WTC11 (cell line): ENCODE results near the gene SPRYD3. TPM values are rescaled to one million over a fixed set of nuclear protein-coding genes. Genes with fewer than 3 reads are reported as not detected.

Source experiments
- FOXK1 ChIP-seq: sonication (generic); formaldehyde crosslinking; IDR thresholded peaks from 2 replicates; pipeline ENCODE4 v1.8.0; 2022; ENCODE audit warnings: mild to moderate bottlenecking, moderate library complexity, missing genetic modification reagents
- GTF2I ChIP-seq: fragments of 250-450 bp; sonication (Bioruptor Pico); conservative IDR thresholded peaks from 2 replicates; pipeline ENCODE4 v1.4.0; 2021; ENCODE audit warnings: mild to moderate bottlenecking
- HMGA2 ChIP-seq: fragments of 250-450 bp; sonication (Bioruptor Pico); IDR thresholded peaks from 2 replicates; pipeline ENCODE4 v1.4.0; 2021; ENCODE audit warnings: mild to moderate bottlenecking, moderate library complexity
- IRF2 ChIP-seq: sonication (generic); formaldehyde crosslinking; IDR thresholded peaks from 2 replicates; pipeline ENCODE4 v1.8.0; 2022; ENCODE audit warnings: low read depth, missing genetic modification reagents, borderline replicate concordance
- JUN ChIP-seq: sonication (generic); formaldehyde crosslinking; IDR thresholded peaks from 2 replicates; pipeline ENCODE4 v1.8.0; 2023; ENCODE audit warnings: mild to moderate bottlenecking, missing genetic modification reagents
- MYBL2 ChIP-seq: sonication (generic); formaldehyde crosslinking; IDR thresholded peaks from 2 replicates; pipeline ENCODE4 v1.8.1; 2023; ENCODE audit warnings: mild to moderate bottlenecking, moderate library complexity, missing genetic modification reagents
- NFYB ChIP-seq: sonication (generic); formaldehyde crosslinking; conservative IDR thresholded peaks from 2 replicates; pipeline ENCODE4 v1.8.0; 2022; ENCODE audit warnings: low read depth, missing genetic modification reagents
- SOX15 ChIP-seq: fragments of 250-450 bp; sonication (Bioruptor Pico); IDR thresholded peaks from 2 replicates; pipeline ENCODE4 v1.9.0; 2021; ENCODE audit warnings: mild to moderate bottlenecking
- SP1 ChIP-seq: sonication (generic); formaldehyde crosslinking; conservative IDR thresholded peaks from 2 replicates; pipeline ENCODE4 v1.8.1; 2022; ENCODE audit warnings: missing genetic modification reagents
- ZNF138 ChIP-seq: sonication (generic); formaldehyde crosslinking; conservative IDR thresholded peaks from 2 replicates; pipeline ENCODE4 v1.8.1; 2022; ENCODE audit warnings: mild to moderate bottlenecking, moderate library complexity, missing genetic modification reagents
- ZNF416 ChIP-seq: fragments of 250-450 bp; sonication (Bioruptor Pico); IDR thresholded peaks from 2 replicates; pipeline ENCODE4 v1.9.0; 2021; ENCODE audit warnings: mild to moderate bottlenecking, inconsistent platforms
- ZNF671 ChIP-seq: fragments of 250-450 bp; sonication (Bioruptor Pico); IDR thresholded peaks from 2 replicates; pipeline ENCODE4 v1.8.0; 2021; ENCODE audit warnings: mild to moderate bottlenecking
- total RNA-seq: library from RNA; stranded (reverse); gene quantifications from 3 replicates; pipeline ENCODE4 v1.2.3, GENCODE V29; 2021
- TF ChIP-seq, protein P1 (sequence below): sonication (generic); formaldehyde crosslinking; IDR thresholded peaks from 2 replicates; pipeline ENCODE4 v1.8.1; 2022; ENCODE audit warnings: mild to moderate bottlenecking, missing genetic modification reagents, moderate library complexity, borderline replicate concordance
- TF ChIP-seq, protein P2 (sequence below): sonication (generic); formaldehyde crosslinking; IDR thresholded peaks from 2 replicates; pipeline ENCODE4 v1.8.1; 2023; ENCODE audit warnings: mild to moderate bottlenecking, missing genetic modification reagents
- TF ChIP-seq, protein P3 (sequence below): fragments of 200-600 bp; IDR thresholded peaks from 2 replicates; pipeline ENCODE4 v1.8.0; 2022; ENCODE audit warnings: antibody characterized with exemption
- TF ChIP-seq, protein P4 (sequence below): sonication (generic); formaldehyde crosslinking; IDR thresholded peaks from 2 replicates; pipeline ENCODE4 v1.8.1; 2023; ENCODE audit warnings: mild to moderate bottlenecking, missing genetic modification reagents, moderate library complexity
- TF ChIP-seq, protein P5 (sequence below): fragments of 250-450 bp; sonication (Bioruptor Pico); IDR thresholded peaks from 2 replicates; pipeline ENCODE4 v1.9.0; 2021; ENCODE audit warnings: mild to moderate bottlenecking, borderline replicate concordance
- TF ChIP-seq, protein P6 (sequence below): sonication (generic); formaldehyde crosslinking; conservative IDR thresholded peaks from 2 replicates; pipeline ENCODE4 v1.8.1; 2022; ENCODE audit warnings: mild to moderate bottlenecking, missing genetic modification reagents
- TF ChIP-seq, protein P7 (sequence below): sonication (generic); formaldehyde crosslinking; IDR thresholded peaks from 2 replicates; pipeline ENCODE4 v1.8.0; 2022; ENCODE audit warnings: mild to moderate bottlenecking, missing genetic modification reagents
- TF ChIP-seq, protein P8 (sequence below): fragments of 250-450 bp; sonication (Bioruptor Pico); IDR thresholded peaks from 2 replicates; pipeline ENCODE4 v1.9.0; 2021; ENCODE audit warnings: mild to moderate bottlenecking
- TF ChIP-seq, protein P9 (sequence below): sonication (generic); formaldehyde crosslinking; IDR thresholded peaks from 2 replicates; pipeline ENCODE4 v1.8.1; 2022; ENCODE audit warnings: low read depth, missing genetic modification reagents, borderline replicate concordance

The SPRYD3 gene
- total RNA-seq, 1 experiment from 2014 or later, result 11.9 TPM

DNA sequence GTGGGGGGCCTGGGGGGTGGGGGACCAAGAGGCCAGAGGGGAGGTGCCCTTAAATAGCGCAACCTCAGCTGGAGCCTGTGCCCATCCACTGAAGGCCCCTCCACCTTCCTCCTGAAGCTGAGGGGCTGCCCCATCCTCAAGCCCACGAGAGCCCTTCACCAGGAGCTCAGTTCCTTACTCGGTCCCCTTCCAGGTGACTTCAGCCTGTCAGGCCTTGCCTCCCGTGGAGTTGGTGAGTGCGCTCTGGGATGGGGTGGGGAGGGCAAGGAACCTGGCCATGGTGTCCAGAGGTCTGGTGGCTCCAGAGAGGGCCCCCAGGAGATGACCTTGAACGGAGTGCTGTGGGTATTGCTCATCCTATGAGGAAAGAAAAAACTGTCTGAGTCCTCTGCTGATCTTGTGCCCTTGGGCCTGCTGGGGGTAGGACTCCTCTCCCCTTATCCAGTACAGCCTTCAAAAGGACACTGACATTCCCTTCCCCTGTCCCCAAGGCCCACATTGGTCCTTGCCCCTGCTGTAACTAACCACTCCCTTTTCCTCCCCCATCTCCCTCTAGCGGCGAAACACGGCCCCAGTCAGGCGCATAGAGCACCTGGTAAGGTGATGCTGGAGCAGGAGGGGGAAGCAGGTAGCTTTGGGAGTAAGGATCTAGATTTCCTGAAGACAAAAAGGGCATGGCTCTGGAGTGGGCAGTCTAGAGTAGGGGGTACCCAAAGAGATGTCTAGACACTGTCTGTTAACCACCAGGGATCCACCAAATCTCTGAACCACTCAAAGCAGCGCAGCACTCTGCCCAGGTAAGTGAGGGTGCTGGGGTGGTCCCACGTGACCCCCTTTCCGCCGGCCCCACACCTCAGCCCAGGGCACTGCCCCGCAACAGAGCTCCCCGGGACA is 25.7 kb downstream of the SPRYD3 start (continued):
- TF ChIP-seq, protein P1, sequence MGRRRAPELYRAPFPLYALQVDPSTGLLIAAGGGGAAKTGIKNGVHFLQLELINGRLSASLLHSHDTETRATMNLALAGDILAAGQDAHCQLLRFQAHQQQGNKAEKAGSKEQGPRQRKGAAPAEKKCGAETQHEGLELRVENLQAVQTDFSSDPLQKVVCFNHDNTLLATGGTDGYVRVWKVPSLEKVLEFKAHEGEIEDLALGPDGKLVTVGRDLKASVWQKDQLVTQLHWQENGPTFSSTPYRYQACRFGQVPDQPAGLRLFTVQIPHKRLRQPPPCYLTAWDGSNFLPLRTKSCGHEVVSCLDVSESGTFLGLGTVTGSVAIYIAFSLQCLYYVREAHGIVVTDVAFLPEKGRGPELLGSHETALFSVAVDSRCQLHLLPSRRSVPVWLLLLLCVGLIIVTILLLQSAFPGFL, result no peak
- TF ChIP-seq MYBL2 (CRISPR knock-in tag) (no peak), ZNF671 (no peak), SP1 (CRISPR knock-in tag) (no peak), GTF2I (CRISPR knock-in tag) (no peak), SOX15 (CRISPR knock-in tag) (no peak), ZNF416 (no peak), FOXK1 (CRISPR knock-in tag) (0 out of 2 replicates have a peak, but pooled peaks have one; percentile 42), HMGA2 (CRISPR knock-in tag) (no peak), JUN (no peak), NFYB (no peak), IRF2 (CRISPR knock-in tag) (no peak), ZNF138 (CRISPR knock-in tag) (no peak)
- TF ChIP-seq, protein P2, sequence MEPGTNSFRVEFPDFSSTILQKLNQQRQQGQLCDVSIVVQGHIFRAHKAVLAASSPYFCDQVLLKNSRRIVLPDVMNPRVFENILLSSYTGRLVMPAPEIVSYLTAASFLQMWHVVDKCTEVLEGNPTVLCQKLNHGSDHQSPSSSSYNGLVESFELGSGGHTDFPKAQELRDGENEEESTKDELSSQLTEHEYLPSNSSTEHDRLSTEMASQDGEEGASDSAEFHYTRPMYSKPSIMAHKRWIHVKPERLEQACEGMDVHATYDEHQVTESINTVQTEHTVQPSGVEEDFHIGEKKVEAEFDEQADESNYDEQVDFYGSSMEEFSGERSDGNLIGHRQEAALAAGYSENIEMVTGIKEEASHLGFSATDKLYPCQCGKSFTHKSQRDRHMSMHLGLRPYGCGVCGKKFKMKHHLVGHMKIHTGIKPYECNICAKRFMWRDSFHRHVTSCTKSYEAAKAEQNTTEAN (CRISPR knock-in tag), result 0 out of 2 replicates have a peak, but pooled peaks have one; percentile 38
- TF ChIP-seq, protein P3, sequence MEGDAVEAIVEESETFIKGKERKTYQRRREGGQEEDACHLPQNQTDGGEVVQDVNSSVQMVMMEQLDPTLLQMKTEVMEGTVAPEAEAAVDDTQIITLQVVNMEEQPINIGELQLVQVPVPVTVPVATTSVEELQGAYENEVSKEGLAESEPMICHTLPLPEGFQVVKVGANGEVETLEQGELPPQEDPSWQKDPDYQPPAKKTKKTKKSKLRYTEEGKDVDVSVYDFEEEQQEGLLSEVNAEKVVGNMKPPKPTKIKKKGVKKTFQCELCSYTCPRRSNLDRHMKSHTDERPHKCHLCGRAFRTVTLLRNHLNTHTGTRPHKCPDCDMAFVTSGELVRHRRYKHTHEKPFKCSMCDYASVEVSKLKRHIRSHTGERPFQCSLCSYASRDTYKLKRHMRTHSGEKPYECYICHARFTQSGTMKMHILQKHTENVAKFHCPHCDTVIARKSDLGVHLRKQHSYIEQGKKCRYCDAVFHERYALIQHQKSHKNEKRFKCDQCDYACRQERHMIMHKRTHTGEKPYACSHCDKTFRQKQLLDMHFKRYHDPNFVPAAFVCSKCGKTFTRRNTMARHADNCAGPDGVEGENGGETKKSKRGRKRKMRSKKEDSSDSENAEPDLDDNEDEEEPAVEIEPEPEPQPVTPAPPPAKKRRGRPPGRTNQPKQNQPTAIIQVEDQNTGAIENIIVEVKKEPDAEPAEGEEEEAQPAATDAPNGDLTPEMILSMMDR, result peak; percentile 79
- TF ChIP-seq, protein P4, sequence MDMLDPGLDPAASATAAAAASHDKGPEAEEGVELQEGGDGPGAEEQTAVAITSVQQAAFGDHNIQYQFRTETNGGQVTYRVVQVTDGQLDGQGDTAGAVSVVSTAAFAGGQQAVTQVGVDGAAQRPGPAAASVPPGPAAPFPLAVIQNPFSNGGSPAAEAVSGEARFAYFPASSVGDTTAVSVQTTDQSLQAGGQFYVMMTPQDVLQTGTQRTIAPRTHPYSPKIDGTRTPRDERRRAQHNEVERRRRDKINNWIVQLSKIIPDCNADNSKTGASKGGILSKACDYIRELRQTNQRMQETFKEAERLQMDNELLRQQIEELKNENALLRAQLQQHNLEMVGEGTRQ (CRISPR knock-in tag), result peak; percentile 85
- TF ChIP-seq, protein P5, sequence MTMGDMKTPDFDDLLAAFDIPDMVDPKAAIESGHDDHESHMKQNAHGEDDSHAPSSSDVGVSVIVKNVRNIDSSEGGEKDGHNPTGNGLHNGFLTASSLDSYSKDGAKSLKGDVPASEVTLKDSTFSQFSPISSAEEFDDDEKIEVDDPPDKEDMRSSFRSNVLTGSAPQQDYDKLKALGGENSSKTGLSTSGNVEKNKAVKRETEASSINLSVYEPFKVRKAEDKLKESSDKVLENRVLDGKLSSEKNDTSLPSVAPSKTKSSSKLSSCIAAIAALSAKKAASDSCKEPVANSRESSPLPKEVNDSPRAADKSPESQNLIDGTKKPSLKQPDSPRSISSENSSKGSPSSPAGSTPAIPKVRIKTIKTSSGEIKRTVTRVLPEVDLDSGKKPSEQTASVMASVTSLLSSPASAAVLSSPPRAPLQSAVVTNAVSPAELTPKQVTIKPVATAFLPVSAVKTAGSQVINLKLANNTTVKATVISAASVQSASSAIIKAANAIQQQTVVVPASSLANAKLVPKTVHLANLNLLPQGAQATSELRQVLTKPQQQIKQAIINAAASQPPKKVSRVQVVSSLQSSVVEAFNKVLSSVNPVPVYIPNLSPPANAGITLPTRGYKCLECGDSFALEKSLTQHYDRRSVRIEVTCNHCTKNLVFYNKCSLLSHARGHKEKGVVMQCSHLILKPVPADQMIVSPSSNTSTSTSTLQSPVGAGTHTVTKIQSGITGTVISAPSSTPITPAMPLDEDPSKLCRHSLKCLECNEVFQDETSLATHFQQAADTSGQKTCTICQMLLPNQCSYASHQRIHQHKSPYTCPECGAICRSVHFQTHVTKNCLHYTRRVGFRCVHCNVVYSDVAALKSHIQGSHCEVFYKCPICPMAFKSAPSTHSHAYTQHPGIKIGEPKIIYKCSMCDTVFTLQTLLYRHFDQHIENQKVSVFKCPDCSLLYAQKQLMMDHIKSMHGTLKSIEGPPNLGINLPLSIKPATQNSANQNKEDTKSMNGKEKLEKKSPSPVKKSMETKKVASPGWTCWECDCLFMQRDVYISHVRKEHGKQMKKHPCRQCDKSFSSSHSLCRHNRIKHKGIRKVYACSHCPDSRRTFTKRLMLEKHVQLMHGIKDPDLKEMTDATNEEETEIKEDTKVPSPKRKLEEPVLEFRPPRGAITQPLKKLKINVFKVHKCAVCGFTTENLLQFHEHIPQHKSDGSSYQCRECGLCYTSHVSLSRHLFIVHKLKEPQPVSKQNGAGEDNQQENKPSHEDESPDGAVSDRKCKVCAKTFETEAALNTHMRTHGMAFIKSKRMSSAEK, result no peak
- TF ChIP-seq, protein P6, sequence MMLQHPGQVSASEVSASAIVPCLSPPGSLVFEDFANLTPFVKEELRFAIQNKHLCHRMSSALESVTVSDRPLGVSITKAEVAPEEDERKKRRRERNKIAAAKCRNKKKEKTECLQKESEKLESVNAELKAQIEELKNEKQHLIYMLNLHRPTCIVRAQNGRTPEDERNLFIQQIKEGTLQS (CRISPR knock-in tag), result no peak
- TF ChIP-seq, protein P7, sequence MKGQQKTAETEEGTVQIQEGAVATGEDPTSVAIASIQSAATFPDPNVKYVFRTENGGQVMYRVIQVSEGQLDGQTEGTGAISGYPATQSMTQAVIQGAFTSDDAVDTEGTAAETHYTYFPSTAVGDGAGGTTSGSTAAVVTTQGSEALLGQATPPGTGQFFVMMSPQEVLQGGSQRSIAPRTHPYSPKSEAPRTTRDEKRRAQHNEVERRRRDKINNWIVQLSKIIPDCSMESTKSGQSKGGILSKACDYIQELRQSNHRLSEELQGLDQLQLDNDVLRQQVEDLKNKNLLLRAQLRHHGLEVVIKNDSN (CRISPR knock-in tag), result peak; percentile 74
- TF ChIP-seq, protein P8, sequence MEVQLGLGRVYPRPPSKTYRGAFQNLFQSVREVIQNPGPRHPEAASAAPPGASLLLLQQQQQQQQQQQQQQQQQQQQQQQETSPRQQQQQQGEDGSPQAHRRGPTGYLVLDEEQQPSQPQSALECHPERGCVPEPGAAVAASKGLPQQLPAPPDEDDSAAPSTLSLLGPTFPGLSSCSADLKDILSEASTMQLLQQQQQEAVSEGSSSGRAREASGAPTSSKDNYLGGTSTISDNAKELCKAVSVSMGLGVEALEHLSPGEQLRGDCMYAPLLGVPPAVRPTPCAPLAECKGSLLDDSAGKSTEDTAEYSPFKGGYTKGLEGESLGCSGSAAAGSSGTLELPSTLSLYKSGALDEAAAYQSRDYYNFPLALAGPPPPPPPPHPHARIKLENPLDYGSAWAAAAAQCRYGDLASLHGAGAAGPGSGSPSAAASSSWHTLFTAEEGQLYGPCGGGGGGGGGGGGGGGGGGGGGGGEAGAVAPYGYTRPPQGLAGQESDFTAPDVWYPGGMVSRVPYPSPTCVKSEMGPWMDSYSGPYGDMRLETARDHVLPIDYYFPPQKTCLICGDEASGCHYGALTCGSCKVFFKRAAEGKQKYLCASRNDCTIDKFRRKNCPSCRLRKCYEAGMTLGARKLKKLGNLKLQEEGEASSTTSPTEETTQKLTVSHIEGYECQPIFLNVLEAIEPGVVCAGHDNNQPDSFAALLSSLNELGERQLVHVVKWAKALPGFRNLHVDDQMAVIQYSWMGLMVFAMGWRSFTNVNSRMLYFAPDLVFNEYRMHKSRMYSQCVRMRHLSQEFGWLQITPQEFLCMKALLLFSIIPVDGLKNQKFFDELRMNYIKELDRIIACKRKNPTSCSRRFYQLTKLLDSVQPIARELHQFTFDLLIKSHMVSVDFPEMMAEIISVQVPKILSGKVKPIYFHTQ (CRISPR knock-in tag), result no peak
- TF ChIP-seq, protein P9, sequence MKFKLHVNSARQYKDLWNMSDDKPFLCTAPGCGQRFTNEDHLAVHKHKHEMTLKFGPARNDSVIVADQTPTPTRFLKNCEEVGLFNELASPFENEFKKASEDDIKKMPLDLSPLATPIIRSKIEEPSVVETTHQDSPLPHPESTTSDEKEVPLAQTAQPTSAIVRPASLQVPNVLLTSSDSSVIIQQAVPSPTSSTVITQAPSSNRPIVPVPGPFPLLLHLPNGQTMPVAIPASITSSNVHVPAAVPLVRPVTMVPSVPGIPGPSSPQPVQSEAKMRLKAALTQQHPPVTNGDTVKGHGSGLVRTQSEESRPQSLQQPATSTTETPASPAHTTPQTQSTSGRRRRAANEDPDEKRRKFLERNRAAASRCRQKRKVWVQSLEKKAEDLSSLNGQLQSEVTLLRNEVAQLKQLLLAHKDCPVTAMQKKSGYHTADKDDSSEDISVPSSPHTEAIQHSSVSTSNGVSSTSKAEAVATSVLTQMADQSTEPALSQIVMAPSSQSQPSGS (CRISPR knock-in tag), result no peak
